Hepatocyte (in vitro differentiated cells): ENCODE results near the gene COX14.

Experiments
- EZH2 ChIP-seq: fragments of 200-600 bp; sonication (generic); IDR thresholded peaks from 2 replicates; pipeline ENCODE4 v1.6.1; 2016; ENCODE audit warnings: antibody characterized with exemption, mild to moderate bottlenecking, borderline replicate concordance
- EZH2phosphoT487 ChIP-seq: fragments of 200-600 bp; sonication (generic); IDR thresholded peaks from one replicate; pipeline ENCODE4 v1.6.1; 2018; ENCODE audit warnings: antibody characterized with exemption, mild to moderate bottlenecking, low read depth, moderate library complexity; ENCODE audit not compliant: unreplicated experiment, severe bottlenecking
- TF ChIP-seq, protein P1 (sequence below): fragments of 200-600 bp; sonication (generic); IDR thresholded peaks from 2 replicates; pipeline ENCODE4 v1.5.1; 2016; ENCODE audit warnings: antibody characterized with exemption, mild to moderate bottlenecking; ENCODE audit not compliant: poor library complexity

DNA sequence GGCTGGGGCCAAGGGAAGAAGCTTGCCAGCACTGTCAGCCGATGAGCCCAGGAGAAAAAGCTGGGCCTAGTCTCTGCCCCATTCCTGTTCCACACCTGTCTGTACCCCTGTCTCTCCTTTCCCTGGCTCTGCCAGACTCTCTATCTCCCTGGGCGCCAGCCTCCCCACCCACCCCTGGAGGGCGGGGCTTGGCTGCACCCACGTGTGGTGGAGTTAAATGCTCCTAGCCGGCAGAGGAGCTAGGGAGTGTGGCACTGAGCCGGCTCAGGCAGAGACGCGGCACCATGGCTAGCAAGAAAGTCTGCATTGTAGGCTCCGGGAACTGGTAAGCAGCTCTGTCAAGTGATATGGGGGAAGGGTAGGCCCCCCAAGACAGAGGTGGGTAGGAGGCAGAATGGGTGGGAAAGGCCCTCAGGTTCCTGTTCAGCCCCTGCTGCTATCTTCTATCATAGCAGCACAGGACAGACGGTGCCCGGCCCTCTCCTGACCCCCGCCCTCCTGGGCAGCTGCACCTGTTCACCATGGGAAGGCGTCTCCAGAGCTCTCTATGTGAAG, 8.2 kb upstream of the COX14 start, which contains the start of gene GPD1:
- TF ChIP-seq, protein P1, sequence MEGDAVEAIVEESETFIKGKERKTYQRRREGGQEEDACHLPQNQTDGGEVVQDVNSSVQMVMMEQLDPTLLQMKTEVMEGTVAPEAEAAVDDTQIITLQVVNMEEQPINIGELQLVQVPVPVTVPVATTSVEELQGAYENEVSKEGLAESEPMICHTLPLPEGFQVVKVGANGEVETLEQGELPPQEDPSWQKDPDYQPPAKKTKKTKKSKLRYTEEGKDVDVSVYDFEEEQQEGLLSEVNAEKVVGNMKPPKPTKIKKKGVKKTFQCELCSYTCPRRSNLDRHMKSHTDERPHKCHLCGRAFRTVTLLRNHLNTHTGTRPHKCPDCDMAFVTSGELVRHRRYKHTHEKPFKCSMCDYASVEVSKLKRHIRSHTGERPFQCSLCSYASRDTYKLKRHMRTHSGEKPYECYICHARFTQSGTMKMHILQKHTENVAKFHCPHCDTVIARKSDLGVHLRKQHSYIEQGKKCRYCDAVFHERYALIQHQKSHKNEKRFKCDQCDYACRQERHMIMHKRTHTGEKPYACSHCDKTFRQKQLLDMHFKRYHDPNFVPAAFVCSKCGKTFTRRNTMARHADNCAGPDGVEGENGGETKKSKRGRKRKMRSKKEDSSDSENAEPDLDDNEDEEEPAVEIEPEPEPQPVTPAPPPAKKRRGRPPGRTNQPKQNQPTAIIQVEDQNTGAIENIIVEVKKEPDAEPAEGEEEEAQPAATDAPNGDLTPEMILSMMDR = no peak
- TF ChIP-seq EZH2 (no peak), EZH2phosphoT487 (no peak)
